ENCODE data around the gene MBNL2.
A peak's percentile ranks its signal among the peaks of the same experiment; 100 is the strongest.

Gene MBNL2

DNA sequence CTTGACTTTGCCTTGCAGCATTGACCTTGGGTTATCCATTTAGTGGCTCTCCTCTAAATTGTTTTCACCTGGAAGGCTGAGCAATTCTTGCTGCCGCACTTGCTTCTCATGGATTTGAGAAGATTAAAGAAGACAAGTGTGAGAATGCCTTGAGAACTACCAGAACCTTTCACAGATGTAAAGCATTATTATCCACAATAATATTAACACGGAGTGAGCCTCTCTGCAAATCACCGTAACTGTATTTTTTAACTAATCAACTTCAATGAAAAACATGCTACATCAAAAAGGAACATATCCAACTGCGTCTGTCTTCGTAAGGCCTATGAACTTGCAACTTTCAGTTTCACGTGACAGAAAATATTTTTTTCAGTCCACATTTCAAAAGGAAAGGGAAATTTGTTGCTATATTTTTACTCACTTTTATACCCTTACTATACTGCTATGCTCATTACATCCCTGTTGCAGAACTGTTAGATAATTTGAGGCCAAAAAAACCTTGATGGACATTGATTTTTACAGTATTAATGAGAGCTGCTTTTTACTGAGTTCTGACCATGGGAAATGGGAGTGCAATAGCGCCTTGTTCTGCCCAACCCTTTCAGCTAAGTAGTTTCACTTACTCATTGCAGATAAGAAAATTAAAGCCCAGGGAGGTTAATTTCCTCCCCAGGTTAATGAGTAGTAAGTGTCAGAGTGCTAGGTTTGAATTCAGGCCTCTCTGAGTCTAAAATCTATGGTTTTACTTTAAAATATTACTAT is 118.0 kb downstream of the MBNL2 start:
- no peak for TF ChIP-seq CTCF (IDR thresholded peaks at IDR 0.05; ENCODE audit: low read depth, low read length)
- no peak overlapping the region for H3K4me3 ChIP-seq (ENCODE audit: low read depth, low read length)

DNA sequence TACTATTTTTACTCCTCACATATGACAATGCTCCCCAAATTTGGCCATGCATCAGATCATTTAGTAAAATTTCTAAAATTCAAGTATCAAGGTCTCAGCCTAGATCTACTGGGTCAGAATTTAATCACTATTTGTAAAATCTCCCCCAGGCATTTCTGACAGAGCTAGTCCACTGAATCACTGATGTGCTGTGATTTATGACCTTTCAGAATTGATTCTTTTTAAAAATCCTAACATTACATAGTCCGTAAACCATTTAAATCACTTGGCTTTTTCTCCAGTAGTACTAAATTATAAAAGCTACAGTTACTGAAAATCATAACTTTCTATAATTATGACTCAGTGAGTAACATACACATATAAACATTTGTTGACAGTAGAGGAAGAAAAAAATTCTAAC is 119.0 kb downstream of the MBNL2 start:
- no peak for TF ChIP-seq CTCF (IDR thresholded peaks at IDR 0.05; ENCODE audit: low read depth, low read length)
- no peak overlapping the region for H3K4me3 ChIP-seq (ENCODE audit: low read depth, low read length)

DNA sequence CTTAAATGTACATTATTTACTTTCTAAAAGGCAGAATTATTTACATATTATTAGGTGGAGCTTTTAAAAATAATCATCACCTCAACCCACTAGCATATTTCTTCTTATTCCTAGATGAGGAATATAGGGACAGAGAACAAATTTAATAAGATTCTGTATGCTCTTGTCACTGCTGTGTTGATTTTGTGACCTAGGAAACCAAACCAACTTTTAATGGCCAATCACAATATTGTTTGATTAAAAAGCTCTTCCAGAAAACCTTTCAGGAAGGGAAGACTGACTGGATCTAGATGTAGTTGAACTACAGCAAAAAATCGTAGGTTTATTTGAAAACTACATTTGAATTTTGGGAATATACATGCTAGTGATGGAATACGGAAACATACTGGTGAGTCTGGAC is 120.0 kb downstream of the MBNL2 start:
- H3K4me3 ChIP-seq (ENCODE audit: low read depth, low read length), result no peak overlapping the region

GRCh38 chr13:97342936-97343335 is 120.8 kb downstream of the MBNL2 start:
- no peak for TF ChIP-seq CTCF (IDR thresholded peaks at IDR 0.05; ENCODE audit: low read depth, low read length)
- no peak overlapping the region for H3K4me3 ChIP-seq (ENCODE audit: low read depth, low read length)

More for the DNA sequence above, 120.0 kb downstream of the MBNL2 start:
- TF ChIP-seq CTCF (IDR thresholded peaks at IDR 0.05; ENCODE audit: low read depth, low read length), result no peak

- TF ChIP-seq CTCF (IDR thresholded peaks at IDR 0.05; ENCODE audit: low read depth, low read length), result peak; percentile 43
- no peak overlapping the region for H3K4me3 ChIP-seq (ENCODE audit: low read depth, low read length)
Observed at GRCh38 chr13:97344265-97345175, 122.4 kb downstream of the MBNL2 start.

GRCh38 chr13:97346097-97346496 is 124.0 kb downstream of the MBNL2 start:
- no peak for TF ChIP-seq CTCF (IDR thresholded peaks at IDR 0.05; ENCODE audit: low read depth, low read length)
- H3K4me3 ChIP-seq (ENCODE audit: low read depth, low read length), result no peak overlapping the region
